Pancreas (tissue), 10 donors: ENCODE results near the gene PMPCB. TPM values are rescaled to one million over a fixed set of nuclear protein-coding genes. Genes with fewer than 3 reads are reported as not detected.

Source experiments
- ATAC-seq, 4 donors: fragments of 200-7000 bp; cut with Tn5 transposase; one replicate each; pipeline versions ENCODE4 v1.8.0 to v1.9.1; 2020; ENCODE audit warnings: mild to moderate bottlenecking in 4 of 4, moderate library complexity in 4 of 4
- DNase-seq, 6 donors: peaks; one replicate each; pipeline ENCODE4 v3.0.0-alpha.2; 2020
- FAIRE-seq: peaks from 2 replicates; lab custom pipeline; 2012; peaks lifted over from hg19 to GRCh38; lab: Jason Lieb, UNC
- H3K27ac ChIP-seq, 4 donors: fragments of 200-600 bp; sonication (generic); 1 replicate in 3 of 4; 2 replicates in 1 of 4; pipeline versions ENCODE4 v1.5.0 to v1.8.0; 2020
- H3K27me3 ChIP-seq, 4 donors: fragments of 200-600 bp; one replicate each; pipeline ENCODE4 v1.8.0; 2021
- H3K36me3 ChIP-seq, 3 donors: fragments of 200-600 bp; sonication (generic) in 1 of 3; one replicate each; pipeline versions ENCODE4 v1.5.0 to v1.8.0; 2020 to 2021
- H3K4me1 ChIP-seq, 3 donors: fragments of 200-600 bp; one replicate each; pipeline ENCODE4 v1.8.0; 2021
- H3K4me3 ChIP-seq, 4 donors: fragments of 200-600 bp; sonication (generic) in 2 of 4; one replicate each; pipeline versions ENCODE4 v1.5.0 to v1.8.0; 2020 to 2021
- H3K9me3 ChIP-seq, 4 donors: fragments of 200-600 bp; one replicate each; pipeline ENCODE4 v1.8.0; 2021
- WGBS, 2 donors: extraction: QIAGEN DNeasy Blood & Tissue Kit; methylation state at CpG; one replicate each; pipeline ENCODE4 v1.1.7; 2013; 5-methylcytosine and 5-hydroxymethylcytosine counted together
- intact Hi-C, 3 donors: fragments of 100-400 bp; cut with DNase I; formaldehyde crosslinking; loops; one replicate each; pipeline versions ENCODE4 v1.11.1 to v1.14.2; 2022
- polyA plus RNA-seq, 2 donors: library from polyadenylated mRNA; stranded (reverse); fragments of 200-250 nt; gene quantifications; one replicate each; pipeline ENCODE4 v1.2.3, GENCODE V29; 2013
- total RNA-seq, 6 donors: library from RNA; stranded (reverse); fragmentation: NEBNext Ultra II Directional in 4 of 6; extraction: Animal tissue kit (Norgen Biotek cat#: 25700) in 4 of 6; gene quantifications; one replicate each; pipeline versions ENCODE4 v1.2.1 to v1.2.4, GENCODE V29; 2021 to 2023
- TF ChIP-seq, protein P1 (sequence below), 4 donors: fragments of 200-600 bp; sonication (generic) in 3 of 4; IDR thresholded peaks; one replicate each; pipeline versions ENCODE4 v1.5.0 to v1.8.0; 2021; ENCODE audit warnings: antibody characterized with exemption in 4 of 4
- donor health status: healthy with polysubstance abuse.
- donor health status: DM: no; HTN: no; CAD: no; lungs with moderate emphysema.
- donor health status: DM: no; HTN: no; CAD: no.
- donor health status: control.
- donor health status: control.
- donor health status: Bipolar disorder and iron deficiency.
- donor health status: DM: yes; HTN: yes; CAD: no.
- donor health status: DM: no; HTN: no; CAD: no.
- donor health status: DM: no; HTN: no; CAD: no.
- donor health status: DM: yes; HTN: yes; CAD: no.

PMPCB gene
- total and polyA plus RNA-seq, 8 donors = 20.8 to 44.7 (median 30.9) TPM

- H3K36me3 ChIP-seq = peaks cover 0 to 13% (median 0%) of the 10 kb centered on the region in 3 donors
- TF ChIP-seq, protein P1, sequence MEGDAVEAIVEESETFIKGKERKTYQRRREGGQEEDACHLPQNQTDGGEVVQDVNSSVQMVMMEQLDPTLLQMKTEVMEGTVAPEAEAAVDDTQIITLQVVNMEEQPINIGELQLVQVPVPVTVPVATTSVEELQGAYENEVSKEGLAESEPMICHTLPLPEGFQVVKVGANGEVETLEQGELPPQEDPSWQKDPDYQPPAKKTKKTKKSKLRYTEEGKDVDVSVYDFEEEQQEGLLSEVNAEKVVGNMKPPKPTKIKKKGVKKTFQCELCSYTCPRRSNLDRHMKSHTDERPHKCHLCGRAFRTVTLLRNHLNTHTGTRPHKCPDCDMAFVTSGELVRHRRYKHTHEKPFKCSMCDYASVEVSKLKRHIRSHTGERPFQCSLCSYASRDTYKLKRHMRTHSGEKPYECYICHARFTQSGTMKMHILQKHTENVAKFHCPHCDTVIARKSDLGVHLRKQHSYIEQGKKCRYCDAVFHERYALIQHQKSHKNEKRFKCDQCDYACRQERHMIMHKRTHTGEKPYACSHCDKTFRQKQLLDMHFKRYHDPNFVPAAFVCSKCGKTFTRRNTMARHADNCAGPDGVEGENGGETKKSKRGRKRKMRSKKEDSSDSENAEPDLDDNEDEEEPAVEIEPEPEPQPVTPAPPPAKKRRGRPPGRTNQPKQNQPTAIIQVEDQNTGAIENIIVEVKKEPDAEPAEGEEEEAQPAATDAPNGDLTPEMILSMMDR (IDR thresholded peaks at IDR 0.05) = no peak
- no peaks in the 10 kb centered on the region for H3K27me3 ChIP-seq
- ATAC-seq (no peak), FAIRE-seq (no peak), DNase-seq (no peak)
- no peak overlapping the region for H3K27ac ChIP-seq
- peaks cover 0 to 31% (median 16%) of the 10 kb centered on the region in 3 donors for H3K4me1 ChIP-seq
- peak overlapping the region in 3 of 4 donors; percentile 84 to 96 (median 86) for H3K4me3 ChIP-seq
- no peaks in the 10 kb centered on the region for H3K9me3 ChIP-seq
- intact Hi-C loops = no loop called here
These were observed 46.1 kb downstream of the PMPCB start for GRCh38 chr7:103343332-103343731.

- Histone ChIP-seq H3K36me3 (peaks cover 0 to 13% (median 0%) of the 10 kb centered on the region in 3 donors), H3K9me3 (no peaks in the 10 kb centered on the region), H3K4me3 (peak overlapping the region; percentile 84 to 96 (median 91)), H3K27ac (peak overlapping the region; percentile 70 to 81 (median 76)), H3K27me3 (no peaks in the 10 kb centered on the region), H3K4me1 (peaks cover 0 to 35% (median 19%) of the 10 kb centered on the region in 3 donors)
- ATAC-seq (peak; percentile 36 to 53 (median 46)), FAIRE-seq (no peak), DNase-seq (peak in 2 of 6 donors; percentile 16 to 18)
- intact Hi-C loops = no loop called here
- TF ChIP-seq, protein P1 (IDR thresholded peaks at IDR 0.05) = no peak
- 0% methylated on average over 26 of the region's 26 CpGs for WGBS, 2 donors
These were observed 46.7 kb downstream of the PMPCB start for GRCh38 chr7:103343758-103344452.

DNA sequence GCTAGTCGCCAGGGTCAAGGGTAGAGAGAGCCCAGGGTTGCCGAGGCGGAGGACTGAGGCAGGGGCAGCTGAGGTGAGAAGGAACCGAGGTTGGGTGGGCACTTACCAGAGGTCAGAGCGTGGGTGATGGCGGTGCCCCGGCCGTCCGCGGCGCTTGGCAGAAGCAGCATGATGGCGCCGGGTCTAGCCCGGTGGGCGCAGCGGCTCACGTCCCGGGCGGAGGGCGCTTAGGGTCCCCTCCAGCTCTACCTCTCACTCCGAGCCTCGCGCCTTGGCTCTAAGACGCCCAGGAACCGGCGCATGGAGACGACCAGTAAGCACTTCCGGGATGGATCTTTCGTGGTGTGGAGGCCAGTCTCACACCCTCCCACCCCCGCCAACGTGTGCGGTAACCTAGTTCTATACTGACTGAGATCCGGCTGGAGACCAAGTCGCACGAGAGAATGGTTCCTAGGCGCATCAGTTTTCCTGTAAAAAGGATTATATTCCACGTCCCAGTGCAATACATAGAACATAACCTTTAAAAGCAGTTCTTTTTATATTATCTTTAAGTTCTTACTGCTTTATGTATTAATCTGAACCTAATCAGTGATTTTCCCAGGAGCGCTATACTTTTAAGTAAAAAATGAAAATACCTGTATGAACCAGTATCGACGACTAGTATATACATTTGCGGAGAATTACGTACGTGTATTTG lies 47.4 kb downstream of the PMPCB start, which contains the start of gene DNAJC2:
TSS of gene DNAJC2 (minus strand) at position 315 of the 697 bp plus-strand sequence. CDS start at position 170, 145 bp downstream.
- 4% methylated on average over 40 to 43 of the region's 43 CpGs for WGBS, 2 donors
- intact Hi-C loops = no loop called here
- Histone ChIP-seq H3K4me1 (peaks cover 0 to 42% (median 25%) of the 10 kb centered on the region in 3 donors), H3K4me3 (peak within 1 kb of the TSS; percentile 84 to 96 (median 91)), H3K9me3 (no peaks in the 10 kb centered on the region), H3K27ac (peak within 1 kb of the TSS; percentile 70 to 81 (median 76)), H3K27me3 (no peaks in the 10 kb centered on the region), H3K36me3 (peaks cover 0 to 13% (median 0%) of the 10 kb centered on the region in 3 donors)
- FAIRE-seq (no peak), ATAC-seq (peak; percentile 92 to 95 (median 93)), DNase-seq (peak; percentile 79 to 90 (median 84))
- TF ChIP-seq, protein P1 (IDR thresholded peaks at IDR 0.05) = no peak

DNA sequence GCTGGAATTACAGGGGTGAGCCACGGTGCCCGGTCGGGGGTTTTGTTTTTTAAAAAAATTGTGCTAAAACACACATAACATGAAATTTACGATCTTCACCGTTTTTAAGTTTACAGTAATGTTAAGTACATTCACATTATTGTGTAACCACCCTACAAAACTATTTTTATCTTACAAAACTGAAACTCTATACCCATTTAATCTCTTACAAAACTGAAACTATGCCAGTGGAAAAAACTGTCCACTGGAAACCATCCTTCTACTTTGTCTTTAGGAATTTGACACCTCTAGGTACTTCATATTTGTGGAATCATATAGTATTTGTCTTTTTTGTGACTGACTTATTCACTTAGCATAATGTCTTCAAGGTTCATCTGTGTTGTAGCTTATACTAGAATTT lies 49.2 kb downstream of the PMPCB start:
- FAIRE-seq (no peak), DNase-seq (no peak), ATAC-seq (no peak)
- WGBS, 2 donors = 78 to 87% methylated on average over 5 of the region's 5 CpGs
- Histone ChIP-seq H3K27me3 (no peaks in the 10 kb centered on the region), H3K36me3 (peaks cover 0 to 5% (median 0%) of the 10 kb centered on the region in 3 donors), H3K9me3 (no peaks in the 10 kb centered on the region), H3K4me3 (no peak overlapping the region), H3K4me1 (peaks cover 0 to 44% (median 23%) of the 10 kb centered on the region in 3 donors), H3K27ac (no peak overlapping the region)
- intact Hi-C loops = no loop called here
- TF ChIP-seq, protein P1 (IDR thresholded peaks at IDR 0.05) = no peak
